OCI-LY1 (cell line): Measurements from ENCODE around the gene CCNDBP1.
A peak's percentile ranks its signal among the peaks of the same experiment; 100 is the strongest.

ENCODE experiments used
- H2AFZ ChIP-seq: fragments of 200-600 bp; sonication (generic), shearing (Covaris generic); 2 replicates; pipeline ENCODE4 v1.6.0; 2014; ENCODE audit warnings: antibody characterized with exemption, mild to moderate bottlenecking, low read length
- H3F3A ChIP-seq: fragments of 200-600 bp; sonication (generic), shearing (Covaris generic); 2 replicates; pipeline ENCODE4 v1.6.0; 2014; ENCODE audit warnings: mild to moderate bottlenecking, antibody characterized with exemption, low read length, moderate library complexity; ENCODE audit not compliant: insufficient read depth
- H3K27ac ChIP-seq: fragments of 200-600 bp; sonication (generic); 2 replicates; pipeline ENCODE4 v1.5.1; 2014; ENCODE audit warnings: low read length, mixed run types, mild to moderate bottlenecking, low read depth; ENCODE audit not compliant: poor library complexity, severe bottlenecking
- H3K27me3 ChIP-seq: fragments of 200-600 bp; sonication (generic); 2 replicates; pipeline ENCODE4 v1.6.0; 2014; ENCODE audit warnings: antibody characterized with exemption, mild to moderate bottlenecking, low read length, moderate library complexity; ENCODE audit not compliant: insufficient read depth
- H3K36me3 ChIP-seq: fragments of 200-600 bp; sonication (generic); 2 replicates; pipeline ENCODE4 v1.6.1; 2014; ENCODE audit warnings: mild to moderate bottlenecking, antibody characterized with exemption, low read length, moderate library complexity, mixed read lengths; ENCODE audit not compliant: insufficient read depth
- H3K4me1 ChIP-seq: fragments of 200-600 bp; sonication (generic); 2 replicates; pipeline ENCODE4 v1.5.1; 2014; ENCODE audit warnings: mild to moderate bottlenecking, low read length, moderate library complexity; ENCODE audit not compliant: insufficient read depth, severe bottlenecking
- H3K4me2 ChIP-seq: fragments of 200-600 bp; sonication (generic), shearing (Covaris generic); 2 replicates; pipeline ENCODE4 v1.6.1; 2014; ENCODE audit warnings: low read length
- H3K4me3 ChIP-seq: fragments of 200-600 bp; sonication (generic); 2 replicates; pipeline ENCODE4 v1.5.1; 2014; ENCODE audit warnings: low read length, low read depth, mild to moderate bottlenecking, mixed read lengths; ENCODE audit not compliant: poor library complexity, severe bottlenecking
- H3K79me2 ChIP-seq: fragments of 200-600 bp; shearing (Covaris generic); 2 replicates; pipeline ENCODE4 v1.6.1; 2016; ENCODE audit warnings: mixed run types, low read length, mixed read lengths; ENCODE audit not compliant: insufficient read depth
- H3K9ac ChIP-seq: fragments of 200-600 bp; sonication (generic), shearing (Covaris generic); 2 replicates; pipeline ENCODE4 v1.6.1; 2014; ENCODE audit warnings: mild to moderate bottlenecking, low read length, mixed read lengths
- H3K9me2 ChIP-seq: fragments of 200-600 bp; sonication (generic), shearing (Covaris generic); 2 replicates; pipeline ENCODE4 v1.6.1; 2014; ENCODE audit warnings: low read depth, mild to moderate bottlenecking, low read length, mixed read lengths
- H3K9me3 ChIP-seq: fragments of 200-600 bp; shearing (Covaris generic); 2 replicates; pipeline ENCODE4 v1.6.1; 2014; ENCODE audit warnings: low read length, mixed read lengths
- H4K20me1 ChIP-seq: fragments of 200-600 bp; sonication (generic), shearing (Covaris generic); 2 replicates; pipeline ENCODE4 v1.6.0; 2016; ENCODE audit warnings: mild to moderate bottlenecking, low read length; ENCODE audit not compliant: insufficient read depth
- EZH2 ChIP-seq: fragments of 200-600 bp; sonication (generic), shearing (Covaris generic); IDR thresholded peaks from 2 replicates; pipeline ENCODE4 v1.8.0; 2017; ENCODE audit warnings: borderline replicate concordance, mixed run types, mild to moderate bottlenecking, antibody characterized with exemption, low read length, moderate library complexity, mixed read lengths
- TF ChIP-seq, protein P1 (sequence below): fragments of 200-600 bp; sonication (generic), shearing (Covaris generic); IDR thresholded peaks from 2 replicates; pipeline ENCODE4 v1.5.1; 2017; ENCODE audit warnings: mild to moderate bottlenecking, antibody characterized with exemption, low read length, moderate library complexity, mixed read lengths

Gene CCNDBP1

DNA sequence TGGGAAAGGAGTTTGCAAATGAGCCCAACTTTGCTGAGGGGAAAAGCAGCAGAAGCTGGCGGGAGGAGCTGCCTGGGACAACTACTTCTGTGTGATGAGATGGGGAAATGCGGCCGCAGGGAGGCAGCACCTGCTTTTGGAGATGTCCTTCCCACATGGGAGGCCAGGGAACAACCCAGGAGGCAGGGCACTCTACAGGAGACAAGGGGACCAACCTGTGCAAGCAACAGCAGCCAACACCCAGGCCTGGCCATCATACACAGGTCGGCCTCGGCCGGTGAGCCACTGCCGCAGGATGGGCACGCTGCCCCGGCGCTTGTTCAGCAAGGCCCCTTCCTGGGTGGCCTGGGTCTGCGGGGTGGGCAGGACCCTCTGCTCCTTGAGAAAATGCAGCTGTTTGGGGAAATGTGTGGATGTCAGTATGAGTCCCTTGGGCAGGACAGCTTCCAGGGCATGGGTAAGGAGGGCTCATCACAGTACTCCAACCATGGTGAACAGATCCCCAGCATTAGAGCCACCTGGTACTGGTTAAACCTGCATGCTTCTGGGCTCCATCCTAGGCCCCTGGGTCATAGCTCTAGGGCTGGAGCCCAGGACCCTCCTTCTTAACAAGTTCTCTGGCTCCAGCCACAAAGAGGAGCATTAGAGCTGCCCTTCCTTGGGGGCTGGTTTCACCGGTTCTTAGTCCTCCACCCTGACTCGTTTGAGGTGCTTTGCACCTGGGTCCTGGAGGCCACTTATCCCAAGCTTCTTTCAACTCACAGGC lies 24.0 kb downstream of the CCNDBP1 start:
- H3K36me3 ChIP-seq = no peaks in the 10 kb centered on the region
- no peak overlapping the region for H2AFZ ChIP-seq
- TF ChIP-seq, protein P1, sequence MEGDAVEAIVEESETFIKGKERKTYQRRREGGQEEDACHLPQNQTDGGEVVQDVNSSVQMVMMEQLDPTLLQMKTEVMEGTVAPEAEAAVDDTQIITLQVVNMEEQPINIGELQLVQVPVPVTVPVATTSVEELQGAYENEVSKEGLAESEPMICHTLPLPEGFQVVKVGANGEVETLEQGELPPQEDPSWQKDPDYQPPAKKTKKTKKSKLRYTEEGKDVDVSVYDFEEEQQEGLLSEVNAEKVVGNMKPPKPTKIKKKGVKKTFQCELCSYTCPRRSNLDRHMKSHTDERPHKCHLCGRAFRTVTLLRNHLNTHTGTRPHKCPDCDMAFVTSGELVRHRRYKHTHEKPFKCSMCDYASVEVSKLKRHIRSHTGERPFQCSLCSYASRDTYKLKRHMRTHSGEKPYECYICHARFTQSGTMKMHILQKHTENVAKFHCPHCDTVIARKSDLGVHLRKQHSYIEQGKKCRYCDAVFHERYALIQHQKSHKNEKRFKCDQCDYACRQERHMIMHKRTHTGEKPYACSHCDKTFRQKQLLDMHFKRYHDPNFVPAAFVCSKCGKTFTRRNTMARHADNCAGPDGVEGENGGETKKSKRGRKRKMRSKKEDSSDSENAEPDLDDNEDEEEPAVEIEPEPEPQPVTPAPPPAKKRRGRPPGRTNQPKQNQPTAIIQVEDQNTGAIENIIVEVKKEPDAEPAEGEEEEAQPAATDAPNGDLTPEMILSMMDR = peak; percentile 6; the same call in 1 of the 2 replicates
- TF ChIP-seq EZH2 = no peak
- no peaks in the 10 kb centered on the region for H3K9me3 ChIP-seq
- no peak overlapping the region for H3K9ac ChIP-seq
- H3K27ac ChIP-seq = no peak overlapping the region
- peaks cover 8% of the 10 kb centered on the region for H3K27me3 ChIP-seq
- H3K79me2 ChIP-seq = no peaks in the 10 kb centered on the region
- no peaks in the 10 kb centered on the region for H4K20me1 ChIP-seq
- no peaks in the 10 kb centered on the region for H3K4me1 ChIP-seq
- H3K9me2 ChIP-seq = no peaks in the 10 kb centered on the region
- no peaks in the 10 kb centered on the region for H3F3A ChIP-seq
- H3K4me3 ChIP-seq = no peak overlapping the region
- no peak overlapping the region for H3K4me2 ChIP-seq

DNA sequence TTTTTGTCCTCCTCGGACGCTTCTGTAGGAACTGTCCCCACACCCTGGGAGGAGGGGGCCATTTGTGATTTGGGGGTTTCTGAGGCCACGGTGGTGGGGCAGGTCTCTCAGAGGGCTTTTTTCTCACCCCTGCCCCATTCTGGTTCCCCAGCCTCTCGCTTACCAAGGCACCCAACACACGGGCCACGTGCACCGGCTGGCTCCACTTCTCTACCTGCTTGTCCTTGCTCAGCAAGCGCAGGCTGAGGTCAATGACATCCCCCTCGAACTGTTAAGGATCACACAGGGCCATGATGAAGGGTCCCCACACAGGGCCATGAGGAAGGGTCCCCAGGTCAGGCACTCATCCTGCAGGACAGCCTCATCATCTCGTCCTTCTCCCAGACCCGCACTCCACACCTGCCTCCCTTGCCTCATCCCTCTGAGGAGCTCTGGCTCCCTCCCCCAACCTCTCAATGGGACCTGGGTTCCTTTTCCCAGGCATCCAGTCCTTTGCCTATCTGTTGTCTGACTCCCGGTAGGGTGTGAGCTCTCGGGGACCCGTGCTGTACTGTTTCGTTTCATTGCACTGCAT lies 25.1 kb downstream of the CCNDBP1 start:
- H3K27me3 ChIP-seq = peaks cover 14% of the 10 kb centered on the region
- H3K79me2 ChIP-seq = no peaks in the 10 kb centered on the region
- H3K27ac ChIP-seq = no peak overlapping the region
- no peak overlapping the region for H2AFZ ChIP-seq
- H3K4me3 ChIP-seq = no peak overlapping the region
- no peak overlapping the region for H3K9ac ChIP-seq
- H4K20me1 ChIP-seq = no peaks in the 10 kb centered on the region
- H3K36me3 ChIP-seq = no peaks in the 10 kb centered on the region
- no peaks in the 10 kb centered on the region for H3K4me1 ChIP-seq
- no peak for TF ChIP-seq EZH2
- TF ChIP-seq, protein P1 = no peak
- no peaks in the 10 kb centered on the region for H3F3A ChIP-seq
- no peaks in the 10 kb centered on the region for H3K9me3 ChIP-seq
- no peak overlapping the region for H3K4me2 ChIP-seq
- H3K9me2 ChIP-seq = no peaks in the 10 kb centered on the region

DNA sequence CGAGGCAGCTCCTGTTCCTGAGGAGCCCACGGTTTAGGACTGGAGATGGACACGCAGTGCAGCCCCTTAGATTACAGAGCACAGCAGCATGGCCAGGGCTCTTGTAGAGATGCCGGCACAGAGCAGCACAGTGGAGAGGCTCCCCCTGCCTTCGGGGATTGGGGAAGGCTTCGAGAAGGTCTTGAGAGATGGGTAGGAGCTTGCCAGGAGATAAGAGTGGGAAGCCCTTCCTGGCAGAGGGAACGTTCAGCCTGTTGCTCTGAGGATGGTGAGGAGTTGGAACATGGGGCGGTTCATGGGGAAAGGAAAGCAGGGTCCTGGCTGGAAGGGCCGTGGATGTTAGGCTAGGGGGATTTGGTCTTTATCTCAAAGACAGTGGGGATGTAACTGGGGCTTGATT lies 25.6 kb downstream of the CCNDBP1 start:
- Histone ChIP-seq H3K79me2 (no peaks in the 10 kb centered on the region), H4K20me1 (no peaks in the 10 kb centered on the region), H3K9ac (no peak overlapping the region), H3F3A (no peaks in the 10 kb centered on the region), H2AFZ (no peak overlapping the region), H3K4me2 (no peak overlapping the region), H3K4me1 (no peaks in the 10 kb centered on the region), H3K27me3 (peaks cover 14% of the 10 kb centered on the region), H3K27ac (no peak overlapping the region), H3K36me3 (no peaks in the 10 kb centered on the region), H3K4me3 (no peak overlapping the region), H3K9me2 (no peaks in the 10 kb centered on the region), H3K9me3 (no peaks in the 10 kb centered on the region)
- no peak for TF ChIP-seq EZH2
- TF ChIP-seq, protein P1 = no peak
